VCaP (cell line): Measurements from ENCODE around the gene COG5.

Experiments used
- H3K27ac ChIP-seq: fragments of 450-650 bp; 2 replicates; pipeline ENCODE4 v1.5.1; 2017
- TF ChIP-seq, protein P1 (sequence below): fragments of 450-650 bp; conservative IDR thresholded peaks from 2 replicates; pipeline ENCODE4 v1.5.1; 2017; ENCODE audit warnings: mild to moderate bottlenecking, moderate library complexity

COG5 gene

DNA sequence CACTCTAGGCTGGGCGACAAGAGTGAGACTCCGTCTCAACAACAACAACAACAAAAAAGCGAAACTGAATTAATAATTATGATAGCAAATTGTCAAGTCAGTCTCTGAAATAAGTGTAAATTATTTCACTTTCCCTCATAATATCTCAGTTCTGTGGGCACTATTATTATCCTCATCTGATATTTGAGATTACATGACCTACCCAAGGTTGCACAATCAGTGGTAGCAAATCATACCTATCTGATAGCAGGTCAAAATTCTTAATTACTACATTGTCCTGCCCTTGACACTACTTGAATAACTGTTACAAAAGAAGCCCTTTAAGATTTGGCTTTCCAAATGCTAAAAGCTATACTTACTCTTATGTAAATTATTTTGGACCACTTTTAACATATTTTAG is 209.1 kb downstream of the COG5 start:
- H3K27ac ChIP-seq: no peak overlapping the region
- TF ChIP-seq, protein P1, sequence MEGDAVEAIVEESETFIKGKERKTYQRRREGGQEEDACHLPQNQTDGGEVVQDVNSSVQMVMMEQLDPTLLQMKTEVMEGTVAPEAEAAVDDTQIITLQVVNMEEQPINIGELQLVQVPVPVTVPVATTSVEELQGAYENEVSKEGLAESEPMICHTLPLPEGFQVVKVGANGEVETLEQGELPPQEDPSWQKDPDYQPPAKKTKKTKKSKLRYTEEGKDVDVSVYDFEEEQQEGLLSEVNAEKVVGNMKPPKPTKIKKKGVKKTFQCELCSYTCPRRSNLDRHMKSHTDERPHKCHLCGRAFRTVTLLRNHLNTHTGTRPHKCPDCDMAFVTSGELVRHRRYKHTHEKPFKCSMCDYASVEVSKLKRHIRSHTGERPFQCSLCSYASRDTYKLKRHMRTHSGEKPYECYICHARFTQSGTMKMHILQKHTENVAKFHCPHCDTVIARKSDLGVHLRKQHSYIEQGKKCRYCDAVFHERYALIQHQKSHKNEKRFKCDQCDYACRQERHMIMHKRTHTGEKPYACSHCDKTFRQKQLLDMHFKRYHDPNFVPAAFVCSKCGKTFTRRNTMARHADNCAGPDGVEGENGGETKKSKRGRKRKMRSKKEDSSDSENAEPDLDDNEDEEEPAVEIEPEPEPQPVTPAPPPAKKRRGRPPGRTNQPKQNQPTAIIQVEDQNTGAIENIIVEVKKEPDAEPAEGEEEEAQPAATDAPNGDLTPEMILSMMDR: no peak

DNA sequence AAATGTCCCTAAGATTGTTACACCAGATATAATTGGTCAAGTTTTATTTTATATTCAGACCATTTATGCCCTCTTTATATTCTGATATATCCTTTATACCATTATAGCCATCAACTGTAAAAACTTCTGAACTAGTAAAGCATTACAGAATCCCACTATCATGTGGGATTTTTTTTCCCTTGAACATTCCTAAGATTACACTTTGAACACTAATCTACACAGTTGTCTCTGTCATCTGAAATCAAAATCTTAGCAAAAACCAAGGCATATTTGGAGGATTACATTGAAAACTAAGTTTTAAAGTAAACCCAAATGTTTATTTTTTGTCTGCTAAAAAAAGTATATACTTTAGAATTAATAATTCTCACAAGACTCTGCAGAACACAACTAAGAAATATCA is 210.0 kb downstream of the COG5 start:
- H3K27ac ChIP-seq: no peak overlapping the region
- TF ChIP-seq, protein P1: no peak

DNA sequence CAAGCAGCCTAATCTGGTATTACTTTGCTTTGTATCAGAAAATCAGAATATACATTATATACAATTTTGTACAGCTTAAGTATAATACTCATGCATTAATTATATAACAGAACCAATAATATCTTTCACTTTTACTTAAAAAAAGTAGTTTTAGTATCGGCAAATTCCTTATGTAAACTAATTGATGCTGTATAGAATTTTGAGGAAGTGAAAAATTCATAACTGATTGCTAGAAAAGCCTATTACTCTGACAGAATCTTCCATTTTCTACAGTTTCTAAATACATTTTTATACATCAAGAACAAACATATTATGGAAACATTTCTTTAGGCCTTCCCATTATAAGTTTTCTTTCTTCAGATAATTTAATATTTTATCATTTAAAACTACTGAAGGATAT is 217.8 kb downstream of the COG5 start:
- TF ChIP-seq, protein P1: no peak
- H3K27ac ChIP-seq: no peak overlapping the region

DNA sequence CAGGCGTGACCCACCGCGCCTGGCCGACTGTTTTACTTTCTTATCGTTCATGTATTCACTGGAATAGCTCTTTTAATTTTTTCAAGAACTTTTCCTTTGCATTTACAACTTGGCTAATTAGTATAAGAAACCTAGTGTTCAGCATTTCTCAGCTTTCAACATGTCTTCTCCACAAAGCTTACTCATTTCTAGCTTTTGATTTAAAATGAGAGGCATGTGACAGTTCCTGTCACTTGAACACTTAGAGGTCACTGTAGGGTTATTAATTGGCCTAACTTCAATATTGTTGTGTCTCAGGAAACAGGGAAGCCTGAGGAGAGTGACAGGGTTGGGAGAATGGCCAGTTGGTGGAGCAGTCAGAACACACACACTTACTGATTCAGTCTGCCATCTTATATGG is 218.9 kb downstream of the COG5 start:
- TF ChIP-seq, protein P1: no peak
- H3K27ac ChIP-seq: no peak overlapping the region

DNA sequence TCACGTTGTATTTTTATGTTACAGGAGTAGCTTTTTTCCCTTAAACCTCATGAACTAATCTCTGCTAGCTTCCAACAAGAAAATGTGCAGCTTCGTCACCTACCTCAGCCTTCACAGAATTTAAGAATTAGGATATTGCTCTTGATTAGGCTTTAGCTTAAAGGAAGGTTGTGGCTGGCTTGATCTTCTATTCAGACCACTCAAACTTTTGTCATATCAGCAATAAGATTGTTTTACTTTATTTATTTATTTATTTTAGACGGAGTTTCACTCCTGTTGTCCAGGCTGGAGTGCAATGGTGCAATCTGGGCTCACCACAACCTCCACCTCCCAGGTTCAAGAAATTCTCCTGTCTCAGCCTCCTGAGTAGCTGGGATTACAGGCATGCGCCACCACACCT is 219.4 kb downstream of the COG5 start:
- no peak overlapping the region for H3K27ac ChIP-seq
- TF ChIP-seq, protein P1: no peak

DNA sequence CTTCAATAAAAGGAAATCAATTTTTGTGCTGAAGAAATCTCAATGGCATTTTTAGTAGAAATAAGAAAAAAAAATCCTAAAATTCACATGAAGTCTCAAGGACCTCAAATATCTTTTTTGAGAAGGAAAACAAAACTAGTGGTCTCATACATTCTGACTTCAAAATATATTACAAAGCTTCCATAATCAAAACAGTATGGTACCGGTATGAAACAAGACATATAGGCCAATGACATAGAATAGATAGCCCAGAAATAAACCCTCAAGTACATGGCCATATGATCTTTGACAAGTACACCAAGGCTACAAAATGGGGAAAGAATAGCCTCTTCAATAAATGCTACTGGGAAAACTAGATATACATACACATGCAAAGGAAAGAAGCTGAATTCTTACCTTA is 225.6 kb downstream of the COG5 start:
- TF ChIP-seq, protein P1: no peak
- no peak overlapping the region for H3K27ac ChIP-seq

DNA sequence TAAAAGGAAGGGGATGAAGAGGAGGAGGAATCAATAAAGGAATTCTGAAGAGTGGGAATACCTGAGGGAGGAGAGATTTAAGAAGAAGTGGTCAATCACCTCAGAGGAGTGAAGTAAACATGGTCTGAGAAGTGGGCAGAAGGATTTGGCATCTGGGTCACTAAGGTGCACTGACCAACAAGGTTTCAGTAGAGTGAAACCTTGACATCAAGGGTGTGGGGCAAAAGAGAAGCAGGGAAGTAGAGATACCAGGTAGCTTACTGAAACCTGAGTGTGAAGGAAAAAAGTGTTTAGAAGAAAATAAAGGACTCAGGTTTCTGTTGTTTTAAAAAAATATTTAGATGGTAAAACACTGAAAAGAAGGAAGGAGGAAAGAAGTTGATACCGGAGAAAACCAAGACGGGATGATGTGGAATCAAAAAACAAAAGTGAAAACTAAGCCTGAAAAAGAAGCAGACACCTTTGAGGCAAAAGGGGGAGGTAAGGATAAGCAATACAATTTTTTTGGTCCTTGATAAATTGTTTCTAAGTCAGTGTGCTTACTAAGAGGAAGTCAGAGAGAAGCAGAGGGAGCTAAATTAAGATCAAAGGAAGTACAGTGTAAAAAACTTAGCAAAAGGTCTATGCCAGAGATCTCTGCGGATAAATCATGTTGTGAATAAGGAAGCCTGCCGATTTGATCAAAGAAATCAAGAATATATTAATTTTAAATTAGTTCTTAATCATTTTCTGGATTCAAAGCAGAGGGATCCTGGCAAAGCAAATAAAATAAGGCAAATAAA is 231.0 kb downstream of the COG5 start:
- TF ChIP-seq, protein P1: no peak
- no peak overlapping the region for H3K27ac ChIP-seq
